NCI-H2227 (cell line): ENCODE results near the gene SH2D6.

Source experiments
- DNase-seq: peaks from one replicate; lab custom pipeline; 2025; ENCODE audit not compliant: unreplicated experiment; lab: John Stamatoyannopoulos, UW

Gene SH2D6

DNA sequence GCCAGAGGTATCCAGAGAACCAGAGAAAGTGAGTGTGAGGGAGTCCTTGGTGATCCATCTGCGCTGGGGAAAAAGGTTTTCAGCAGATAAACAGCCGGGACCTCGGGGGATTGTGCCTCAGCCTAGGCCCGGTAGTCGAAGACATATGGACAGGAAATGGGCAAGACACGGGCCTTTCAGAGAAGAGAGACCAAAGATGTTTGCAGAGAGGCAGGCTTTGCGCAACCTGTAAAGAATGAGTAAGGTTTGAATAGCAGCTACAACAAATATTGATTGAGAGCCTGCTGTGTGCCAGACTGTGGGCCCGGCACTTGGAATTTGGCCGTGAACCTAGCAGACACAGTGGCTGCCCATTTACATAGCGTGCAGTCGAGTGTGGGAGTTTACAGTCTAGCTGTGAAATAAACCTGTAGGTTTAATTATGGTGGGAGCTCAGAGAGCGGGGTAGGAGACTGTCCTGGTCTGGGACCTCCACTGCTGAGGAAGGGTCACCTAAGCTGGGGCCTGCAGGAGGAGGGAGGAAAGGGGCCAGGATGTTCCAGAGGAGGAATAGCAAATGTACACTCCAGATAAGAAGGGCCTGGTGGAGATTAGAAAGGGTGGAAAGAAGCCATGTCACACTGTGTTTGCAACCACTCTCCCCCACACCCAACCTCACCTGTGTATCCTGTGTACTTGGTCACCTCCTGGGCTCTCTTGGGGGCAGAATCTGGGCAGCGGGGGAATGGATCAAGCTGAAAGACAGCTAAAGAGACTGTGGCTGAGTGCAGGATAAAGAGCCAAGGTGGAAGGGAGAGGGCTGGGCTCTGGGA, 3.0 kb downstream of the SH2D6 start:
- DNase-seq = peak; percentile 49

DNA sequence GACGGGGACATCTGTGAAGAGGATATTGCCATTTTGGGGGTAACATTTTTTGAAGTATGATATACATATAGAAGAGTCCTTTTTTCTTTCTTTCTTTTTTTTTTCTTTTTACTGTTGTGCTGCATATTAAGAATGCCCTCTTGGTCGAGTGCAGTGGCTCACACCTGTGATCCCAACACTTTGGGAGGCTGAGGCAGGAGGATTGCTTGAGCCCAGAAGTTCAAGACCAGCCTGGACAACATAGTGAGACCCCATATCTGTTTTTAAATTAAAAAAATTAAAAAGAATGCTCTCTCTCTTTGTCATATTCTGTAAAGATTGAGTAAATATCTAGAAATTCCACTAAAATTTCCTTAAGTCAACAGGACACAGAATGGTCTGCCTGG, 3.6 kb downstream of the SH2D6 start:
- no peak for DNase-seq

GRCh38 chr2:85423525-85423924, 5.0 kb downstream of the SH2D6 start:
- DNase-seq = no peak

DNA sequence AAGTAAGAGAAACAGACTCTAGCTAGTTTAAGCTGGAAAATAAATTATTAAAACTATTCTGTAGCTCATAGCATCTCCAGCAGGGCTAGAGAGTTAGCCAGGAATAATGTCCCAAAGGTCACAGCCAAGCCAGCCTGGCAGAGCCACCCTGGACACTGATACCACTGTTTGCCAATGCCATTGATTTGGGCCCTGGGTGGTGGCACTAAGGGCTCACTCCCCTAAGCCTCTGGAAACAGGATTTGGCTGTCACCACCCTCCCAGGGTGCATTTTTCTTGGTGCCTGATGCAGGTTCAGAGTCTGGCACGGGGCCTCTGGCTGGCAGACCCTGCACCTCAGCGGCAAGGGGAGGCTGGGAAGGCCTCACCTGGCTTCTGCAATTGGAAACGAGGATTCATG, 7.1 kb downstream of the SH2D6 start:
- DNase-seq = no peak

- no peak for DNase-seq
These were observed 8.9 kb downstream of the SH2D6 start for GRCh38 chr2:85427300-85427835.

DNA sequence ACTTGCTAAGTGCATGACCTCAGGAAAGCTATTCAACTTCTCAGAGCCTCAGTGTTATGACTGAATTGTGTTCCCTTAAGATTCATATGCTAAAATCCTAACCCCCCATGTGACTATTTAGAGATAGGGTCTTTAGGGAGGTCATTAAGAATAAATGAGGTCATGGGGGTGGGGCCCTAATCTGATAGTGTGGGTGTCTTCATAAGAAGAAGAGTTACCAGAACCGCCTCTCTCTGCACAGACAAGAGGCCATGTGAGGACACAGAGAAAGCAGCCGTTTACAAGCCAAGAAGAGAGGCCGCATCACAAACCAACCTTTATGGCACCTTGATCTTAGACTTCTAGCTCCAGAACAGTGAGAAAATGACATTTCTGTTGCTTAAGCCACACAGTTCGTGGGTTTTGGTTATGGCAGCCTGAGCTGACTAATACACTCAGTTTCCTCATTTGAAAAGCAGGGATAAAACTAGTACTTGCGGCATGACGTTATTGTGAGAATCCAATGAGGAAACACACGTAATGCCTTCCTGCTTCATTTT, 9.9 kb downstream of the SH2D6 start:
- no peak for DNase-seq

- DNase-seq = no peak
These were observed 10.9 kb downstream of the SH2D6 start for GRCh38 chr2:85429213-85429923.

- no peak for DNase-seq
These were observed 11.4 kb downstream of the SH2D6 start for GRCh38 chr2:85429924-85430289.

GRCh38 chr2:85430752-85431569, 12.4 kb downstream of the SH2D6 start:
- DNase-seq = peak; percentile 97

DNA sequence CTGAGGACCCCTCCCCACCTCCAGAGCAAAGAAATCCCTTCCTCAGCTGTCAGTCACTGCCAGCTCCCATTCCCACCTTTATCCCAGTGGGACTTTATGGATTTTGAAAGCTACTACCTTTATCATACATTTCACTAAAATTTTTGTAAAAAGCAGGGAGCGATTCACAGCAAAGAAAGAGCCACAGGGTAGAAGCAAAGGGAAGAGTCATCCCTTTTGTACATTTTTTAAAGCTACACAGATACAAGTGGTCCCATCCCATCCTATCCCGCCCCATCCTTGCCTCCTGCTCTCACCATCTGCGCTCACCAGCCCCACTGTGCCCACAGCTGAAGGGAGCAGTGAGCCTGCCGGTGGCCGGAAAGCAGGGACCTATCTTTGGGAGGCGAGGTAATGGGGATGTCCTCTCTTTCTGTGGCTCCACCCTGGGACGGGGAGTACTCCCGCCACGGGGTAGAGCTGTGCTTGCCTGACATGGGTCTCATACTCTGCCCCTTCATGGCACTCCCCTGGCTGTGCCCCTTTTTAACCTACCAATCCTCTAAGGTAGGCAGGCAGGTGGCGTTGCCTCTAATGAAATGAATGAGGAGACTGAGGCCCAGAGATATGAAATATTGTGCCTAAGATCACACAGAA, 13.2 kb downstream of the SH2D6 start:
- DNase-seq = peak; percentile 47

GRCh38 chr2:85433511-85434089, 15.1 kb downstream of the SH2D6 start:
- peak; percentile 37 for DNase-seq

GRCh38 chr2:85434696-85435095, 16.2 kb downstream of the SH2D6 start:
- DNase-seq = no peak

DNA sequence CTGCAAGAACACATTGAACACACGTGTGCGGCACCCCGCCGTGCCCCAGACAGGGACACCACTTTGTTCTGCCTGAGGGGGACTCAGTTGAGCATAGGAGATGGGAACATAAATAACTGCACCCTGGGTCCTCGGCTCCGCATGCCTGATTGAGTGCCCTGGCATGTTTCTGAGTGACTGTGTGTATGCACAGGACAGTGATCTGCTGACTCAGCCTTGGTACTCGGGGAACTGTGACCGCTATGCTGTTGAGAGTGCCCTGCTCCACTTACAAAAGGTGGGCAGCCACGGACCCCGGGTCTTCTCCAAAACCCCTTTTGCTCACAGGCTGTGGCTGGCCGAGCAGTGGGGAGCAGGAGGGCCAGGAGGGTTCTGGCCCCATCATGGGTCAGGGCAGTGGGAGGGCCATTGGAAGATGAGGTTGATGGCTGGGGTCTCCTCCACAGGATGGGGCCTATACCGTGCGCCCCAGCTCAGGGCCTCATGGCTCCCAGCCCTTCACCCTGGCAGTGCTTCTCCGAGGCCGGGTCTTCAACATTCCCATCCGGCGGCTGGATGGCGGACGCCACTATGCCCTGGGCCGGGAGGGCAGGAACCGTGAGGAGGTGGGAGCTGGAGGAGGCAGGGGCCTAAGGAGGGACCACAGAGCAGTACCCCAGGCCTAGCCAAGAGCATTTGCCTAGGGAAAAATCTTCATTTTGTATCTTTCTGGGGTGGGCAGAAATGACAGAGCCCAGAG, 16.9 kb downstream of the SH2D6 start:
- no peak for DNase-seq

DNA sequence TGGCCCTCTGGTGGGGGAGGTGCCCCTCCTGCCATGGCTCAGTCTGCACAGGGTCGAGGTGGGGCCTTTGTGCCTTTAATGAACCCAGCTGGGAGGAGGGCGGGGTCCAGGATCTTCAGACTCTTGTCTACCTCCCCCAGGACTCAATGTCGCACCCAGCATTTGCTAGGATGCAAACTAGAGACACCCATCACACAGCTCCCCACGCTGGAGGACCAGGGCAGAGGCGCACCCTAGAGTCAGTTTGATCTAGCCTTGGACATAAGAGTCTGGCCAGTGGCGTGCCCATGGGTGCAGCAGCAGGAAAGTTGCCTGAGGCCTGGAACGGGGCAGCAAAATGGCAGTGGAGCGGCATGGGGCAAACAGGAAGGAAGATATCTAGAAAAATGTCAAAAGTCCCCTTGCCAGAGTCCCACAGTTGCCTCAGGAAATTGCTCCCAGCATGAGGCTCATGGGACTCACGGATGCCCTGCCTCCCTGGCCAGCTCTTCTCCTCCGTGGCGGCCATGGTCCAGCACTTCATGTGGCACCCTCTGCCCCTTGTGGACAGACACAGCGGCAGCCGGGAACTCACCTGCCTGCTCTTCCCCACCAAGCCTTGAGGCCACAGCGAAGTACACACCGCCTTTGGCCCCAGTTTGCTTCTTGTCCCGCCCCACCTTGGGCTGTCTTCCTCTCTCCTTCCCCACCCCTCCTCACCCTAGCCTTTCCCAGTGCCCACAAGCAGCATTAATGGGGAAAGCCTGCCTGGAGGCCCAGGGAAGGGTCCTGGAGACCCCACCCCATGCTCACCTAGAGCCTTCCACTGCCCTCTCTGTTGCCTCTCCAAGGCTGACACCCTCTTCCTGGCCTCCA, 17.7 kb downstream of the SH2D6 start:
- no peak for DNase-seq

- DNase-seq = peak; percentile 46
These were observed 18.4 kb downstream of the SH2D6 start for GRCh38 chr2:85436836-85437487.

- peak; percentile 91 for DNase-seq
These were observed 19.1 kb downstream of the SH2D6 start for GRCh38 chr2:85437488-85438200.

DNA sequence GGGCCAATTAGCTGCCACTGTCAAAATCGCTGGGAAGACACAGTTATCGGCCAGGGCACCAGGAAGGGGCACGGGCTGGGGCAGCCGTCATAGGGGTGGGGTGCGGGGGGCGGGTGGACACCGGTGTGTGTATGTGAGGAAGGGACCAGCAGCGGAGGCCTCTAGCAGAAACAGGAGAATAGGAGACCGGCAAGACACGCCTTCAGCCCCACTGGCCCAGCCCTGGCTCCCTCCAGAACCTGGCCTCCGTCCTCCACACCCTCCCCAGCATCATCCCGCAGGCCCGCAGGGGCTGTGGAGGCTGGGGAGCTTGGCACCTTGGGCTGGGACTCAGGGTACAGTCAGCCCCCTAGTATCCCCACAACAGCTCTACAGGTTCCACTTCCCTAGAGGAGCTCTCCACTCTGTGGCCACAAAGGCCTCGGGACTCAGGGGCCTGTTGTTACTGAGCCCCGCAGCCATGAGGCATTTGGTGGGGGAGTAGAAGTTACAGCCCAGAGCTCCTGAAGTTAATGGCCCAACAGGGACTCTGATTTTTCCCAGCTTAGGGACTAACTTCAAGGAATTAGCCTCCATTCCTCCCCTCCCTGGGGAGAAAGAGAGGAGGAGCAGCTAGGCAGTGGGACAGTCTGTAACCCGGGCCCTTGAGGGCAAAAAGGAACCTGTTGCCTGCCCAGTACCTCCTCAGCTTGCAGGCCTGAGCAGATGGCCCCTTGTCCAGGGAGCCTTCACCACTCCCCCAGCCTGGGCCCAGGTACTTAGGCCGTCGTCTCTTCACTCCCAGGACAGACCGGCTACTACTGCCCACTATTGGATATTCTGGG, 19.9 kb downstream of the SH2D6 start:
- peak; percentile 49 for DNase-seq
